ENCODE measurements around the gene HMGN3.

Gene HMGN3

DNA sequence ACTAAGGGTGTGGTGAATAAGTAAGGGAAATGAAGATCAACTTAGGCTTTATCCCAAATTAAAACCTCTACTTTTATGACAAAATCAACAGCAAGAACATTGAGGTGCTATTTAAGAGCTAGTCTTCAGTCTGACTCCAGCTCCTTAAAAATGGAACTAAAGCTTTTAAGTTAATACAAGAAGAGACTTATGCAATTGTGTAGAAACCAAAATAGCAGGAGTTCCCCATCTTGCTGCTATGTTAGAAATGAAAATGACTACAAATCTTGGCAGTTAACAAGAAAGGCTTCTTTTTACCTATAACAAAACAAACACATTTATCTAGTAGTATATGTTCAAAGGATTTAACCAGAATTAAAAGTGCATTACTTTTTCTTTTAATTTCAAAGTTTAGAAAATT is 25.7 kb downstream of the HMGN3 start:
- TF ChIP-seq PPARA (CRISPR knock-in tag; IDR thresholded peaks at IDR 0.05; ENCODE audit: borderline replicate concordance) (no peak), ARNTL (CRISPR knock-in tag; IDR thresholded peaks at IDR 0.05; ENCODE audit: borderline replicate concordance, low read depth) (no peak), BACH2 (CRISPR knock-in tag; IDR thresholded peaks at IDR 0.05; ENCODE audit: borderline replicate concordance) (no peak), TOX (CRISPR knock-in tag; IDR thresholded peaks at IDR 0.05; ENCODE audit: borderline replicate concordance) (no peak), TCF4 (CRISPR knock-in tag; IDR thresholded peaks at IDR 0.05; ENCODE audit: borderline replicate concordance) (no peak), ZC3H10 (CRISPR knock-in tag; IDR thresholded peaks at IDR 0.05) (no peak), ESRRG (CRISPR knock-in tag; IDR thresholded peaks at IDR 0.05) (no peak), ZNF8 (CRISPR knock-in tag; IDR thresholded peaks at IDR 0.05) (no peak), GLIS3 (CRISPR knock-in tag; IDR thresholded peaks at IDR 0.05) (no peak)
- TF ChIP-seq, protein P1, sequence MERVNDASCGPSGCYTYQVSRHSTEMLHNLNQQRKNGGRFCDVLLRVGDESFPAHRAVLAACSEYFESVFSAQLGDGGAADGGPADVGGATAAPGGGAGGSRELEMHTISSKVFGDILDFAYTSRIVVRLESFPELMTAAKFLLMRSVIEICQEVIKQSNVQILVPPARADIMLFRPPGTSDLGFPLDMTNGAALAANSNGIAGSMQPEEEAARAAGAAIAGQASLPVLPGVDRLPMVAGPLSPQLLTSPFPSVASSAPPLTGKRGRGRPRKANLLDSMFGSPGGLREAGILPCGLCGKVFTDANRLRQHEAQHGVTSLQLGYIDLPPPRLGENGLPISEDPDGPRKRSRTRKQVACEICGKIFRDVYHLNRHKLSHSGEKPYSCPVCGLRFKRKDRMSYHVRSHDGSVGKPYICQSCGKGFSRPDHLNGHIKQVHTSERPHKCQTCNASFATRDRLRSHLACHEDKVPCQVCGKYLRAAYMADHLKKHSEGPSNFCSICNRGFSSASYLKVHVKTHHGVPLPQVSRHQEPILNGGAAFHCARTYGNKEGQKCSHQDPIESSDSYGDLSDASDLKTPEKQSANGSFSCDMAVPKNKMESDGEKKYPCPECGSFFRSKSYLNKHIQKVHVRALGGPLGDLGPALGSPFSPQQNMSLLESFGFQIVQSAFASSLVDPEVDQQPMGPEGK (CRISPR knock-in tag; IDR thresholded peaks at IDR 0.05; ENCODE audit: borderline replicate concordance), result no peak
- ATAC-seq, result no peak

DNA sequence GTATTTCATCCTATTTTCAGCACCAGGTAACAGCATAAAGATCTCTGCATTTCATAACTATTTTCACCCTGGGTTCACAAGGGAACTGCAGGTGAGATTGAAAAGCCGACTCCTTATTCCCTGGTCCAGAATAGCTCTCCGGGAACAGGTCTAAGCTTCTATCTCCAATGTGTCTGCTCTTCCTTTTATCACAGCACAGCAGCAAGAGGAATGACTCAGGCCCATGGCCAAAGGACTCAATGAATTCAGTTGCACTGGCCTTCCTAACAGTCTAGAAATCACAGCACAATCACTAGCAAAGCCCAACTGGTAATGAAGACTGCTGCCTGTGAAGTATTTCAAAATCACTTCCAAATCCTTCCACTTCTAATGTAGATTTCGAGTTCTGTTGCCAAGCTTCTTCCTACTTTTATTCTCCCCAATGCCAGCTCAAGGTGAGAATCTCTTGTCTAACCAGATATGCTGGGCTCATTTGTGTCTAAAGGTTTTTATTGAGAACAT is 30.7 kb downstream of the HMGN3 start:
- no peak for ATAC-seq
- TF ChIP-seq GLIS3 (CRISPR knock-in tag; IDR thresholded peaks at IDR 0.05), result no peak
- TF ChIP-seq ZNF8 (CRISPR knock-in tag; IDR thresholded peaks at IDR 0.05), result no peak
- TF ChIP-seq CSDC2 (CRISPR knock-in tag; IDR thresholded peaks at IDR 0.05), result no peak
- no peak for TF ChIP-seq ZNF565 (CRISPR knock-in tag; conservative IDR thresholded peaks at IDR 0.05; ENCODE audit: low read depth)
- TF ChIP-seq PPARA (CRISPR knock-in tag; IDR thresholded peaks at IDR 0.05; ENCODE audit: borderline replicate concordance), result no peak
- no peak for TF ChIP-seq TOX (CRISPR knock-in tag; IDR thresholded peaks at IDR 0.05; ENCODE audit: borderline replicate concordance)
- TF ChIP-seq, protein P2, sequence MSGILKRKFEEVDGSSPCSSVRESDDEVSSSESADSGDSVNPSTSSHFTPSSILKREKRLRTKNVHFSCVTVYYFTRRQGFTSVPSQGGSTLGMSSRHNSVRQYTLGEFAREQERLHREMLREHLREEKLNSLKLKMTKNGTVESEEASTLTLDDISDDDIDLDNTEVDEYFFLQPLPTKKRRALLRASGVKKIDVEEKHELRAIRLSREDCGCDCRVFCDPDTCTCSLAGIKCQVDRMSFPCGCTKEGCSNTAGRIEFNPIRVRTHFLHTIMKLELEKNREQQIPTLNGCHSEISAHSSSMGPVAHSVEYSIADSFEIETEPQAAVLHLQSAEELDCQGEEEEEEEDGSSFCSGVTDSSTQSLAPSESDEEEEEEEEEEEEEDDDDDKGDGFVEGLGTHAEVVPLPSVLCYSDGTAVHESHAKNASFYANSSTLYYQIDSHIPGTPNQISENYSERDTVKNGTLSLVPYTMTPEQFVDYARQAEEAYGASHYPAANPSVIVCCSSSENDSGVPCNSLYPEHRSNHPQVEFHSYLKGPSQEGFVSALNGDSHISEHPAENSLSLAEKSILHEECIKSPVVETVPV (CRISPR knock-in tag; IDR thresholded peaks at IDR 0.05), result no peak
- TF ChIP-seq, protein P3, sequence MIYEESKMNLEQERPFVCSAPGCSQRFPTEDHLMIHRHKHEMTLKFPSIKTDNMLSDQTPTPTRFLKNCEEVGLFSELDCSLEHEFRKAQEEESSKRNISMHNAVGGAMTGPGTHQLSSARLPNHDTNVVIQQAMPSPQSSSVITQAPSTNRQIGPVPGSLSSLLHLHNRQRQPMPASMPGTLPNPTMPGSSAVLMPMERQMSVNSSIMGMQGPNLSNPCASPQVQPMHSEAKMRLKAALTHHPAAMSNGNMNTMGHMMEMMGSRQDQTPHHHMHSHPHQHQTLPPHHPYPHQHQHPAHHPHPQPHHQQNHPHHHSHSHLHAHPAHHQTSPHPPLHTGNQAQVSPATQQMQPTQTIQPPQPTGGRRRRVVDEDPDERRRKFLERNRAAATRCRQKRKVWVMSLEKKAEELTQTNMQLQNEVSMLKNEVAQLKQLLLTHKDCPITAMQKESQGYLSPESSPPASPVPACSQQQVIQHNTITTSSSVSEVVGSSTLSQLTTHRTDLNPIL (CRISPR knock-in tag; IDR thresholded peaks at IDR 0.05; ENCODE audit: low read depth), result no peak
- TF ChIP-seq BACH2 (CRISPR knock-in tag; IDR thresholded peaks at IDR 0.05; ENCODE audit: borderline replicate concordance), result no peak
- TF ChIP-seq, protein P4, sequence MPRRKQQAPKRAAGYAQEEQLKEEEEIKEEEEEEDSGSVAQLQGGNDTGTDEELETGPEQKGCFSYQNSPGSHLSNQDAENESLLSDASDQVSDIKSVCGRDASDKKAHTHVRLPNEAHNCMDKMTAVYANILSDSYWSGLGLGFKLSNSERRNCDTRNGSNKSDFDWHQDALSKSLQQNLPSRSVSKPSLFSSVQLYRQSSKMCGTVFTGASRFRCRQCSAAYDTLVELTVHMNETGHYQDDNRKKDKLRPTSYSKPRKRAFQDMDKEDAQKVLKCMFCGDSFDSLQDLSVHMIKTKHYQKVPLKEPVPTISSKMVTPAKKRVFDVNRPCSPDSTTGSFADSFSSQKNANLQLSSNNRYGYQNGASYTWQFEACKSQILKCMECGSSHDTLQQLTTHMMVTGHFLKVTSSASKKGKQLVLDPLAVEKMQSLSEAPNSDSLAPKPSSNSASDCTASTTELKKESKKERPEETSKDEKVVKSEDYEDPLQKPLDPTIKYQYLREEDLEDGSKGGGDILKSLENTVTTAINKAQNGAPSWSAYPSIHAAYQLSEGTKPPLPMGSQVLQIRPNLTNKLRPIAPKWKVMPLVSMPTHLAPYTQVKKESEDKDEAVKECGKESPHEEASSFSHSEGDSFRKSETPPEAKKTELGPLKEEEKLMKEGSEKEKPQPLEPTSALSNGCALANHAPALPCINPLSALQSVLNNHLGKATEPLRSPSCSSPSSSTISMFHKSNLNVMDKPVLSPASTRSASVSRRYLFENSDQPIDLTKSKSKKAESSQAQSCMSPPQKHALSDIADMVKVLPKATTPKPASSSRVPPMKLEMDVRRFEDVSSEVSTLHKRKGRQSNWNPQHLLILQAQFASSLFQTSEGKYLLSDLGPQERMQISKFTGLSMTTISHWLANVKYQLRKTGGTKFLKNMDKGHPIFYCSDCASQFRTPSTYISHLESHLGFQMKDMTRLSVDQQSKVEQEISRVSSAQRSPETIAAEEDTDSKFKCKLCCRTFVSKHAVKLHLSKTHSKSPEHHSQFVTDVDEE (CRISPR knock-in tag; IDR thresholded peaks at IDR 0.05), result no peak
- no peak for TF ChIP-seq TCF4 (CRISPR knock-in tag; IDR thresholded peaks at IDR 0.05; ENCODE audit: borderline replicate concordance)
- no peak for TF ChIP-seq ZFP30 (CRISPR knock-in tag; IDR thresholded peaks at IDR 0.05)
- TF ChIP-seq ISL1 (CRISPR knock-in tag; IDR thresholded peaks at IDR 0.05), result no peak

DNA sequence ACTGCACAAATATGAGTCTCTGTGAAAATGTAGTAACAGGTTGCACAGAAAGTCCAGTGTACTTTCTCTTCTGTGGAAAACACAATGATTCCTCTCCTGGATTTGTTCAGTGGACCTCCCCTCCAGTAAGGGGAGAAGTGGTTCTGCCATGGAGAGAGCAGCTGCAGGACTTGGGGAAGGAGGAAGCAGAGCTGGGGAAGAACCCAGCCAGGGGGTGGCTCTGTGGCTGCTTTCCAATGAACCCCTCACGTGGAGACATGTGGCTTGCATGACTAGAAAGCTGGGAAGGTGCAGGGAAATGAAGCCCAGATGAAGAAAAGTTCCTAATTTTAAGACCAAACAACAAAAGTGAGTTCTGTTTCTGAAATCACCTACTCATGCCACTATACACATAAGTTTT is 31.9 kb downstream of the HMGN3 start:
- no peak for ATAC-seq
- TF ChIP-seq ZFP30 (CRISPR knock-in tag; IDR thresholded peaks at IDR 0.05) (no peak), ZNF70 (CRISPR knock-in tag; IDR thresholded peaks at IDR 0.05) (no peak), RARB (CRISPR knock-in tag; IDR thresholded peaks at IDR 0.05) (no peak), BACH2 (CRISPR knock-in tag; IDR thresholded peaks at IDR 0.05; ENCODE audit: borderline replicate concordance) (no peak), ESRRG (CRISPR knock-in tag; IDR thresholded peaks at IDR 0.05) (no peak), ZNF565 (CRISPR knock-in tag; conservative IDR thresholded peaks at IDR 0.05; ENCODE audit: low read depth) (no peak), ZFP3 (CRISPR knock-in tag; IDR thresholded peaks at IDR 0.05) (no peak), ISL1 (CRISPR knock-in tag; IDR thresholded peaks at IDR 0.05) (no peak), SNAI2 (CRISPR knock-in tag; IDR thresholded peaks at IDR 0.05) (no peak), ARNTL (CRISPR knock-in tag; IDR thresholded peaks at IDR 0.05; ENCODE audit: borderline replicate concordance, low read depth) (no peak), OSR1 (CRISPR knock-in tag; IDR thresholded peaks at IDR 0.05) (no peak)
- TF ChIP-seq, protein P2 (CRISPR knock-in tag; IDR thresholded peaks at IDR 0.05), result no peak
- TF ChIP-seq, protein P5, sequence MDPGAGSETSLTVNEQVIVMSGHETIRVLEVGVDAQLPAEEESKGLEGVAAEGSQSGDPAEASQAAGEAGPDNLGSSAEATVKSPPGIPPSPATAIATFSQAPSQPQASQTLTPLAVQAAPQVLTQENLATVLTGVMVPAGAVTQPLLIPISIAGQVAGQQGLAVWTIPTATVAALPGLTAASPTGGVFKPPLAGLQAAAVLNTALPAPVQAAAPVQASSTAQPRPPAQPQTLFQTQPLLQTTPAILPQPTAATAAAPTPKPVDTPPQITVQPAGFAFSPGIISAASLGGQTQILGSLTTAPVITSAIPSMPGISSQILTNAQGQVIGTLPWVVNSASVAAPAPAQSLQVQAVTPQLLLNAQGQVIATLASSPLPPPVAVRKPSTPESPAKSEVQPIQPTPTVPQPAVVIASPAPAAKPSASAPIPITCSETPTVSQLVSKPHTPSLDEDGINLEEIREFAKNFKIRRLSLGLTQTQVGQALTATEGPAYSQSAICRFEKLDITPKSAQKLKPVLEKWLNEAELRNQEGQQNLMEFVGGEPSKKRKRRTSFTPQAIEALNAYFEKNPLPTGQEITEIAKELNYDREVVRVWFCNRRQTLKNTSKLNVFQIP (CRISPR knock-in tag; IDR thresholded peaks at IDR 0.05; ENCODE audit: borderline replicate concordance, low read depth), result no peak
- TF ChIP-seq, protein P4 (CRISPR knock-in tag; IDR thresholded peaks at IDR 0.05), result no peak

Measured in SK-N-SH treated with all-trans-retinoic acid at 6 μM for 48 hours (cell line).